Stimulated activated CD8-positive, alpha-beta memory T cell treated with anti-CD3 and anti-CD28 coated beads, Interleukin-15, amount 100 ng/mL, for 48 hours (primary cell): Measurements from ENCODE around the gene CCZ1B.
"Not testable (repeated sequence)": the region's sequence is repeated elsewhere in the genome, so short reads cannot be mapped to it uniquely, and the experiment has no call there.

ENCODE experiments used
- DNase-seq, 2 donors: peaks; one replicate each; pipeline ENCODE4 v3.0.0-alpha.2; 2020; ENCODE audit warnings: low read depth in 2 of 2

CCZ1B gene

GRCh38 chr7:6831018-6831725 lies 5.1 kb upstream of the CCZ1B start:
- DNase-seq = no peak

GRCh38 chr7:6830026-6830425 lies 4.0 kb upstream of the CCZ1B start:
- DNase-seq = not testable (repeated sequence)

GRCh38 chr7:6829616-6830015 lies 3.5 kb upstream of the CCZ1B start:
- DNase-seq = not testable (repeated sequence)

GRCh38 chr7:6827180-6827579 lies 1.1 kb upstream of the CCZ1B start:
- not testable (repeated sequence) for DNase-seq

GRCh38 chr7:6825236-6826125 lies 594 bp downstream of the CCZ1B start:
- not testable (repeated sequence) for DNase-seq

GRCh38 chr7:6821622-6822021 lies 4.5 kb downstream of the CCZ1B start:
- not testable (repeated sequence) for DNase-seq

GRCh38 chr7:6815470-6815869 lies 10.6 kb downstream of the CCZ1B start:
- not testable (repeated sequence) for DNase-seq

- not testable (repeated sequence) for DNase-seq
These were observed 13.1 kb downstream of the CCZ1B start for GRCh38 chr7:6813011-6813410.

- not testable (repeated sequence) for DNase-seq
These were observed 18.1 kb downstream of the CCZ1B start for GRCh38 chr7:6807959-6808358.

GRCh38 chr7:6807393-6807918 lies 18.6 kb downstream of the CCZ1B start:
- DNase-seq = not testable (repeated sequence)

- DNase-seq = not testable (repeated sequence)
These were observed 25.7 kb downstream of the CCZ1B start for GRCh38 chr7:6800331-6800730.

GRCh38 chr7:6799887-6800286 lies 26.2 kb downstream of the CCZ1B start:
- not testable (repeated sequence) for DNase-seq

GRCh38 chr7:6798047-6798446 lies 28.0 kb downstream of the CCZ1B start:
- not testable (repeated sequence) for DNase-seq

GRCh38 chr7:6797218-6797617 lies 28.9 kb downstream of the CCZ1B start:
- DNase-seq = not testable (repeated sequence)

GRCh38 chr7:6794276-6794675 lies 31.8 kb downstream of the CCZ1B start:
- not testable (repeated sequence) for DNase-seq

GRCh38 chr7:6792113-6792872 lies 33.8 kb downstream of the CCZ1B start:
- DNase-seq = not testable (repeated sequence)

- DNase-seq = not testable (repeated sequence)
These were observed 36.7 kb downstream of the CCZ1B start for GRCh38 chr7:6789353-6789752.

GRCh38 chr7:6781581-6781980 lies 44.5 kb downstream of the CCZ1B start:
- not testable (repeated sequence) for DNase-seq

GRCh38 chr7:6761186-6761585 lies 64.9 kb downstream of the CCZ1B start:
- not testable (repeated sequence) for DNase-seq

GRCh38 chr7:6753964-6754363 lies 72.1 kb downstream of the CCZ1B start, which contains the start of gene RSPH10B2:
RSPH10B2 (plus strand) TSS chr7:6754103; CDS start chr7:6757678, 3,575 bp downstream.
- DNase-seq = not testable (repeated sequence)

GRCh38 chr7:6750173-6750572 lies 75.9 kb downstream of the CCZ1B start:
- not testable (repeated sequence) for DNase-seq
